Stimulated activated CD8-positive, alpha-beta memory T cell treated with anti-CD3 and anti-CD28 coated beads, Interleukin-12 subunit alpha, Interleukin-12 subunit beta, amount 100 ng/mL, for 24 hours (primary cell): ENCODE results near the gene TRIM69.
"Not testable (repeated sequence)": the region's sequence is repeated elsewhere in the genome, so short reads cannot be mapped to it uniquely, and the experiment has no call there.

Experiments
- DNase-seq: peaks from one replicate; pipeline ENCODE4 v3.0.0-alpha.2; 2020; ENCODE audit errors: extremely low read depth

TRIM69 gene, protein sequence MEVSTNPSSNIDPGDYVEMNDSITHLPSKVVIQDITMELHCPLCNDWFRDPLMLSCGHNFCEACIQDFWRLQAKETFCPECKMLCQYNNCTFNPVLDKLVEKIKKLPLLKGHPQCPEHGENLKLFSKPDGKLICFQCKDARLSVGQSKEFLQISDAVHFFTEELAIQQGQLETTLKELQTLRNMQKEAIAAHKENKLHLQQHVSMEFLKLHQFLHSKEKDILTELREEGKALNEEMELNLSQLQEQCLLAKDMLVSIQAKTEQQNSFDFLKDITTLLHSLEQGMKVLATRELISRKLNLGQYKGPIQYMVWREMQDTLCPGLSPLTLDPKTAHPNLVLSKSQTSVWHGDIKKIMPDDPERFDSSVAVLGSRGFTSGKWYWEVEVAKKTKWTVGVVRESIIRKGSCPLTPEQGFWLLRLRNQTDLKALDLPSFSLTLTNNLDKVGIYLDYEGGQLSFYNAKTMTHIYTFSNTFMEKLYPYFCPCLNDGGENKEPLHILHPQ

DNA sequence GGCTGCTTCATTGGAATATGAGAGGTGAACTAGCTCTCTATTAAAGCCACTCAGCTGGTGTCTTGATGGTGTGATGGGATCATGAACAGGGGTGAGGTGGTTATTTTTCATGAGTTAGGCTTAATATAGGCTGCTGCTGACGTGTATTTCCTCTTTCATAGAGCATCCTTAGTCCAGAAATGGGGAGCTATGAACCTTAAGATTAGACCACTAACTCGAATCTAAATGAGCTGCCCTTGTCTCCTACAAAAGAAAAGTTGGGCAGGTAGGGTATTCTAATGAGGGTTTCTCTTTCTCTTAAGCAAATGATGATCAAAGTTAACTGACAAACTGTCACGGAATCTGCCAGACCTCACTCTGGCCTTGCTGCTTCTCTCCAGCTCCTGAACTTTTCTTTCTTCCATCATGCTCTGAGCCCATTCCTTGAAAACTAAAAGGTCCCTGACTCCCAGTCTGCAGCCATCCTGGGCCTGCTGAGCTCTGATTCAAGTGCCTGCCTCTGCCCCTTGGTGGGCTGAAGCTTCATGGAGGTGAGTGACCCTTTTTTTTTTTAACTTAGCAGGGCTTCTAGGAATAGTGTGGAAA lies at the start of gene TRIM69:
Gene TRIM69, plus strand, starts transcription at position 348 of the 585 bp plus-strand sequence. Its CDS starts 177 bp downstream, at position 525.
- DNase-seq, result no peak

DNA sequence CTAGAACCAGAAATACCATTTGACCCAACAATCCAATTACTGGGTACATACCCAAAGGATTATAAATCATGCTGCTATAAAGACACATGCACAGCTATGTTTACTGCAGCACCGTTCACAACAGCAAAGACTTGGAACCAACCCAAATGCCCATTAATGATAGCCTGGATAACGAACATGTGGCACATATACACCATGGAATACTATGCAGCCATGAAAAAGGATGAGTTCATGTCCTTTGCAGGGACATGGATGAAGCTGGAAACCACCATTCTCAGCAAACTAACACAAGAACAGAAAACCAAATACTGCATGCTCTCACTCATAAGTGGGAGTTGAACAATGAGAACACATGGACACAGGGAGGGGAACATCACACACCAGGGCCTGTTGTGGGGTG lies 47.0 kb upstream of the TRIM69 start:
- DNase-seq, result not testable (repeated sequence)

DNA sequence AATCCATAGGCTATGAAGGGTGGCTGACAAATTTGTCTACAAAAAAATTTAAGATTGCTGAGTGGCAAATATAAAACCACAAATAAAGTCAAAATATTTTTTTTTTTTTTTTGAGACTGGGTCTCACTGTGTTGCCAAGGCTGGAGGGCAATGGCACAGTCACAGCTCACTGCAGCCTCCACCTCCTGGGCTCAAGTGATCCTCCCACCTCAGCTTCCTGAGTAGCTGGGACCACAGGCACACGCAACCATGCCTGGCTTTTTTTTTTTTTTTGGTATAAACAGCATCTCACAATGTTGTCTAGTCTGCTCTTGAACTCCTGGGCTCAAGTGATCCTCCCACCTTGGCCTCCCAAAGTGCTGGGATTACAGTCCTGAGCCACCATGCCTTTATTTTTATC lies 46.1 kb upstream of the TRIM69 start:
- not testable (repeated sequence) for DNase-seq

DNA sequence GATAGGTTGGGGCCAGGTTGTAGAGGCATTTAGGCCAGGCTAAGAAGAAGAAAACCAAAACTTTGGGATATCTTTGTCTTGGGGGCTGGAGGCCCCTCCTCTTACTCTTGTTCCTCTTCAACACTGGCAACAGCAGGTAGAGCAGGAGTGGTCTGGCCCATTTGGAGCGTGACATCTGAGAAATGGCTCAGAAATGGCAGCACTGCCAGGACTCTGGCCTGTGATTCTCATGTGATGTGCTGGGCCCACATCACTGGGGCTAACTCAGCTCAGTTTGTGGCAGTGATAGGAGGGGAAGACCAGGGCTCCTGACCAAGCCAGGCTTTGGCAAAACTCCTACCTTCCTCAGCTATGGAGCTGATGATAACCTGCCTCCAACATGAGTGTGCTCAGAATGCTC lies 43.7 kb upstream of the TRIM69 start:
- no peak for DNase-seq

DNA sequence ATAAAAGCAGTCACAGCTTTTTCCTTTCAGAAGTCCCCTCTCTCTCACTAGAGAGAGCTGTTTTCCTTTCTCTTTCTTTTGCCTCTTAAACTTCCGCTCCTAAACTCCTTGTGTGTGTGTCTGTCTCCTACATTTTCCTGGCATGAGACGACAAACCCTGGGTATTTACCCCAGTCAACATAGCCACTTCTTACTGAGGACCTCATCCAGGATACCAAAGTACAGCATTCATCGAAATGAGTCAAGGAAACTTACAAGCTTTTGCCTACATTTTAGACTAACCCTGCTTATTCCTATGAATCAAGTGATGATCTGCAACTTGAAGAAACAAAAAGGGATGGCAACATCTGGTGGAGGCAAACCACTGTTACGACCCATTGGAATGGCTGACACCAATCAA lies 41.9 kb upstream of the TRIM69 start:
- DNase-seq, result no peak

DNA sequence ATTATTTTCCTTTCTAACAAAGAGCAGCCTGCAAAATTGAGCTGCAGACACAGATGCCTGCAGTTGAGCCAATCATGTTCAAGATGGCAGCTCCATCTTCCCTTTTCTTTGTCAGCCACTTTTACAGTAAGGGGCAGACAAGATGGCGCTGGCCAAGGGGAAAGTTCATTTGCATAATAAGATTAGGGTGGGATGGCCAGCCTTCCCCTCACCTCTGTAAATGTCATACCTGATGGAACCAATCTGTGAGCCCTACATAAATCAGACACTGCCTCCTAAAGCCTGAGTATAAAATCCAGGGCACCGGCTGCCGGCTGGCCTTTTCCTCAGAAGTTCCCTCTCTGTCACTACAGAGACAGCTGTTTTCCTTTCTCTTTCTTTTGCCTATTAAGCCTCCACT lies 41.0 kb upstream of the TRIM69 start:
- DNase-seq, result no peak

DNA sequence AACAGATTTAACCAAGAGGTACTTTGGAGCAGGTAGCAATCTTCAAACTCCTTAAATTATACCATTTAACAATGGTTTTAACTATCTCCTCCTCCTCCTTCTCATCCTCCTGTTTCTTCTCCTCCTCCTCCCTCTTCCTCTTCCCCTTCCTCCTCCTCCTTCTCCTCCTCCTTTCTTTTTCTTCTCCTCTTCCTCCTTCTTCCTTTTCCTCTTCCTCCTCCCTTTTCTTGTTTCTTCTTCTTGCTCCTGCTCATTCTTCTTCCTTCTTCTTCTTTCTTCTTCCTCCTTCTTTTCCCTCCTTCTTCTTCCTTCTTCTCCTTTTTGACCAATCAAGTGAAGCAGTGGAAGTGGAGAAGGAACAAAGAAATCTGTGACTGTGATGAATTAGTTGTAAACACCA lies 39.3 kb upstream of the TRIM69 start:
- no peak for DNase-seq

DNA sequence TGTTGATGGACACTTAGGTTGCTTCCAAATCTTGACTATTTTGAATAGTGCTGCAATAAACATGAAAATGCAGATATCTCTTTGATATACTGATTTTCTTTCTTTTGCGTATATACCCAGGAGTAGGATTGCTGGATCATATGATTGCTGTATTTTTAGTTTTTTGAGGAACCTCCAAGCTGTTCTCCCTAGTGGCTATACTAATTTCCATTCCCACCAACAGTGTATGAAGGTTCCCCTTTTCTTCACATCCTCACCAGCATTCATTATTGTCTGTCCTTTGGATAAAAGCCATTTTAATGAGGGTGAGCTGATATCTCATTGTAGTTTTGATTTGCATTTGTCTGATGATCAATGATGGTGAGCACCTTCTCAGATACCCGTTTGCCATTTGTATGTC lies 37.7 kb upstream of the TRIM69 start:
- no peak for DNase-seq

DNA sequence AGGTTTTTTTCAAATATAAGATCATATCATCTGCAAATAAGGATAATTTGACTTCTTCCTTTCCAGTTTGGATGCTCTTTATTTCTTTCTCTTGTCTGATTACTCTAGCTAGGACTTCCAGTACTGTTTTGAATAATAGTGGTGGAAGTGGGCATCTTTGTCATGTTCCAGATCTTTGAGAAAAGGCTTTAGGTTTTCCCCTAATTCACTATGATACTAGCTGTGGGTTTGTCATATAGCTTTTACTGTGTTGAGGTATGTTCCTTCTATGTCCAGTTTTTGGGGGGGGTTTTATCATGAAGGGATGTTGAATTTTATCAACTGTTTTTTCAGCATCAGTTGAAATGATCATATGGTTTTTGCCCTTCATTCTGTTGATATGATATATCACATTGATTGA lies 35.7 kb upstream of the TRIM69 start:
- not testable (repeated sequence) for DNase-seq

DNA sequence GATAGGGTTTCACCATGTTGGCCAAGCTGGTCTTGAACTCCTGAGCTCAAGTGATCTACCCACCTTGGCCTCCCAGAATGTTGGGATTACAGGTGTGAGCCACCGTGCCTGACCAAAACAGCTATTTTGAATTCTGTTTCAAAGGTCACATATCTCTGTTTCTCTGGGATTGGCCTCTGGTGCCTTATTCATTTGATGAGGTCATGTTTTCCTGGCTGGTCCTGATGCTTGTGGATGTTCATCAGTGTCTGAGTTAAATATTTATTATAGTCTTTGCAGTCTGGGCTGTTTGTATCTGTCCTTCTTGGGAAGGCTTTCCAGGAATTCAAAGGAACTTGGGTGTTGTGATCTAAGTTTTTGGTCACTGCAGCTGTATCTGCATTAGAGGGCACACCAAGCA lies 30.3 kb upstream of the TRIM69 start:
- no peak for DNase-seq

DNA sequence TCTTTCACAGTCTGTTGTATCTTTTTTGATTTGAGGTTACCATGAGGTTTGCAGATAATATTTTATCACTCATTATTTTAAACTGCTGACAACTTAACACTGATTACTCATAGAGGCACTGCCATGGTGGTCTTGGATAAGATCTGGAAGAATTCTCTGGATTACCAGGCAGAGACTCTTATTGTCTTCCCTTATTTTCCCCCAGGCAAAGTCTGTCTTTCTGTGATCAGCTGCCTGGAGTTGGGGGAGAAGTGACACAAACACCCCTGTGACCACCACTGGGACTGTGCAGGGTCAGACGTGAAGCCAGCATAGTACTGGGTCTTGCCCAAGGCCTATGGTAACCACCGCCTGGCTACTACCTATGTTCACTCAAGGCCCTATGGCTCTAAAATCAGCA lies 29.9 kb upstream of the TRIM69 start:
- DNase-seq, result no peak

DNA sequence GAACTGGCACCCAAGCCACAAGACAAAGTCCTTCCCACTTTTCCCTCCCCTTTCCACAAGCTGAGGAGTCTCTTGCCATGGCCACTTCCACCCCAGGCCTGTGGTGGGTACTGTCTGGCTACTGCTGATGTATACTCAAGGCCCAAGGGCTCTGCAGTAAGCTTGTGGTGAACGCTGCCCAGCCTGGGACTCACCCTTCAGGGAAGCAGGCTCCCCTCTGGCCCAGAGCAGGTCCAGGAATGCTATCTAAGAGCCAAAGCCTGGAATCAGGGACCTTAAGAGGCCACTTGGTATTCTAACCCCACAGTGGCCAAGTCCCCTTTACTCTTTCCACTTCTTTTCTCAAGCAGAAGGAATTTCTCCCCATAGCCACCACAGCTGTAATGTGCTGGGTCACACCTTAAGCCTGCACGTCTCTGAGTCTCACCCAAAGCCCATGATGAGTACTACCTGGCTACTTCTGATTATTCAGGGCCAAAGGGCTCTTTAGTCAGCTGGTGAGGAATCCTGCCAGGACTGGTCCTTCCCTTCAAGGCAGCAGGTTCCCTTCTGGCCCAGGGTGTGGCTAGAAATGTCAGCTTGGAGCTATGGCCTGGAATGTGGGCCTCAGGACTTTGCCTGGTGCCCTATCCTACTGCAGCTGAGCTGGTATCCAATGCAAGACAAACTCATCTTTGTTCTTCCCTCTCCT lies 29.2 kb upstream of the TRIM69 start:
- no peak for DNase-seq

DNA sequence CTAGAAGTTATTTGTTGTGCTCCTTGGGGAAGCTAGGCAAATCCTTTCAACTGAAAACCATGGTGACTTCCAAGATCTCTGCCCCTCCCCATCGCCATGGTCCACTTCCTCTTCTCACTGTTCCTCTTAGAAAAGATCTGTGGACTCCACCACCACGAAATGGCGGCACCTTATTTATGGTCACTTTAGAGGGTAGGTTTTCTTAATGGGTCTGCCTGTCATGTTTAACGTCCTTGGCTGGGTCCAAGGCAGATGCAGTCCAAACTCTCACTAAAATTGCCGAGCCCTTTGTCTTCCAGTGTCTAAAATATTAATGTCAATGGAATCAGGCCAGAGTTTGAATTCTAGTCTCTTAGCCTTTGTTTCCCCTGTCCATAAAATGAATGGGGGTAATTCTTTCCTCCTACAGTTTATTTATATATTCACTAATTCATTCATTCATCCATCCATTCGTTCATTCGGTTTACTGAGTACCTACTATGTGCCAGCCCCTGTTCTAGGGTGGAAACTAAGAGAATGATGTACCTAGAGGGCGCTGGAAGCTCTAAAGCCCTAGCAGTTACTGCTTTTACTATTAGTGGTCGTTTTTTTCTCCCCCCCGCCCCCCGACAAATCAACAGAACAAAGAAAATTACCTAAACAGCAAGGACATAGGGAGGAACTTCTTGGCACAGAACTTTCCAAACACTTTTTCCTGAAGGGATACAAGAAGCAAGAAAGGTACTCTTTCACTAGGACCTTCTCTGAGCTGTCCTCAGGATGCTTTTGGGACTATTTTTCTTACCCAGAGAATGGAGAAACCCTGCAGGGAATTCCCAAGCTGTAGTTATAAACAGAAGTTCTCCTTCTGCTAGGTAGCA lies 25.9 kb upstream of the TRIM69 start:
- no peak for DNase-seq

DNA sequence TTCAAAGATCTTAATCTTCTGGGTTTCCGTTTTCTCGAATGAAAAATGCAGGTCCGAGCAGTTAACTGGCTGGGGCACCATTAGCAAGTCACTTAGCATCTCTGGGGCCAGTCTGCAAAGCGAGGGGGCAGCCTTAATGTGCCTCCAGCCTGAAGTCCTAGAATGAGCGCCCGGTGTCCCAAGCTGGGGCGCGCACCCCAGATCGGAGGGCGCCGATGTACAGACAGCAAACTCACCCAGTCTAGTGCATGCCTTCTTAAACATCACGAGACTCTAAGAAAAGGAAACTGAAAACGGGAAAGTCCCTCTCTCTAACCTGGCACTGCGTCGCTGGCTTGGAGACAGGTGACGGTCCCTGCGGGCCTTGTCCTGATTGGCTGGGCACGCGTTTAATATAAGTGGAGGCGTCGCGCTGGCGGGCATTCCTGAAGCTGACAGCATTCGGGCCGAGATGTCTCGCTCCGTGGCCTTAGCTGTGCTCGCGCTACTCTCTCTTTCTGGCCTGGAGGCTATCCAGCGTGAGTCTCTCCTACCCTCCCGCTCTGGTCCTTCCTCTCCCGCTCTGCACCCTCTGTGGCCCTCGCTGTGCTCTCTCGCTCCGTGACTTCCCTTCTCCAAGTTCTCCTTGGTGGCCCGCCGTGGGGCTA lies 25.1 kb upstream of the TRIM69 start, which contains the start of the genes B2M and PATL2:
Gene B2M, plus strand, starts transcription at position 422 of the 647 bp plus-strand sequence. Its CDS starts 30 bp downstream, at position 452.
Gene PATL2, minus strand, starts transcription at position 228 of the 647 bp plus-strand sequence. CDS start 34,833 bp downstream, outside the sequence.
- DNase-seq, result peak; percentile 79

DNA sequence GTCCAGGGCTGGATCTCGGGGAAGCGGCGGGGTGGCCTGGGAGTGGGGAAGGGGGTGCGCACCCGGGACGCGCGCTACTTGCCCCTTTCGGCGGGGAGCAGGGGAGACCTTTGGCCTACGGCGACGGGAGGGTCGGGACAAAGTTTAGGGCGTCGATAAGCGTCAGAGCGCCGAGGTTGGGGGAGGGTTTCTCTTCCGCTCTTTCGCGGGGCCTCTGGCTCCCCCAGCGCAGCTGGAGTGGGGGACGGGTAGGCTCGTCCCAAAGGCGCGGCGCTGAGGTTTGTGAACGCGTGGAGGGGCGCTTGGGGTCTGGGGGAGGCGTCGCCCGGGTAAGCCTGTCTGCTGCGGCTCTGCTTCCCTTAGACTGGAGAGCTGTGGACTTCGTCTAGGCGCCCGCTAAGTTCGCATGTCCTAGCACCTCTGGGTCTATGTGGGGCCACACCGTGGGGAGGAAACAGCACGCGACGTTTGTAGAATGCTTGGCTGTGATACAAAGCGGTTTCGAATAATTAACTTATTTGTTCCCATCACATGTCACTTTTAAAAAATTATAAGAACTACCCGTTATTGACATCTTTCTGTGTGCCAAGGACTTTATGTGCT lies 24.5 kb upstream of the TRIM69 start:
- DNase-seq, result no peak

DNA sequence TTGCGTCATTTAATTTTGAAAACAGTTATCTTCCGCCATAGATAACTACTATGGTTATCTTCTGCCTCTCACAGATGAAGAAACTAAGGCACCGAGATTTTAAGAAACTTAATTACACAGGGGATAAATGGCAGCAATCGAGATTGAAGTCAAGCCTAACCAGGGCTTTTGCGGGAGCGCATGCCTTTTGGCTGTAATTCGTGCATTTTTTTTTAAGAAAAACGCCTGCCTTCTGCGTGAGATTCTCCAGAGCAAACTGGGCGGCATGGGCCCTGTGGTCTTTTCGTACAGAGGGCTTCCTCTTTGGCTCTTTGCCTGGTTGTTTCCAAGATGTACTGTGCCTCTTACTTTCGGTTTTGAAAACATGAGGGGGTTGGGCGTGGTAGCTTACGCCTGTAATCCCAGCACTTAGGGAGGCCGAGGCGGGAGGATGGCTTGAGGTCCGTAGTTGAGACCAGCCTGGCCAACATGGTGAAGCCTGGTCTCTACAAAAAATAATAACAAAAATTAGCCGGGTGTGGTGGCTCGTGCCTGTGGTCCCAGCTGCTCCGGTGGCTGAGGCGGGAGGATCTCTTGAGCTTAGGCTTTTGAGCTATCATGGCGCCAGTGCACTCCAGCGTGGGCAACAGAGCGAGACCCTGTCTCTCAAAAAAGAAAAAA lies 23.9 kb upstream of the TRIM69 start:
- DNase-seq, result no peak

DNA sequence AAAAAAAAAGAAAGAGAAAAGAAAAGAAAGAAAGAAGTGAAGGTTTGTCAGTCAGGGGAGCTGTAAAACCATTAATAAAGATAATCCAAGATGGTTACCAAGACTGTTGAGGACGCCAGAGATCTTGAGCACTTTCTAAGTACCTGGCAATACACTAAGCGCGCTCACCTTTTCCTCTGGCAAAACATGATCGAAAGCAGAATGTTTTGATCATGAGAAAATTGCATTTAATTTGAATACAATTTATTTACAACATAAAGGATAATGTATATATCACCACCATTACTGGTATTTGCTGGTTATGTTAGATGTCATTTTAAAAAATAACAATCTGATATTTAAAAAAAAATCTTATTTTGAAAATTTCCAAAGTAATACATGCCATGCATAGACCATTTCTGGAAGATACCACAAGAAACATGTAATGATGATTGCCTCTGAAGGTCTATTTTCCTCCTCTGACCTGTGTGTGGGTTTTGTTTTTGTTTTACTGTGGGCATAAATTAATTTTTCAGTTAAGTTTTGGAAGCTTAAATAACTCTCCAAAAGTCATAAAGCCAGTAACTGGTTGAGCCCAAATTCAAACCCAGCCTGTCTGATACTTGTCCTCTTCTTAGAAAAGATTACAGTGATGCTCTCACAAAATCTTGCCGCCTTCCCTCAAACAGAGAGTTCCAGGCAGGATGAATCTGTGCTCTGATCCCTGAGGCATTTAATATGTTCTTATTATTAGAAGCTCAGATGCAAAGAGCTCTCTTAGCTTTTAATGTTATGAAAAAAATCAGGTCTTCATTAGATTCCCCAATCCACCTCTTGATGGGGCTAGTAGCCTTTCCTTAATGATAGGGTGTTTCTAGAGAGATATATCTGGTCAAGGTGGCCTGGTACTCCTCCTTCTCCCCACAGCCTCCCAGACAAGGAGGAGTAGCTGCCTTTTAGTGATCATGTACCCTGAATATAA lies 23.0 kb upstream of the TRIM69 start:
- DNase-seq, result no peak

DNA sequence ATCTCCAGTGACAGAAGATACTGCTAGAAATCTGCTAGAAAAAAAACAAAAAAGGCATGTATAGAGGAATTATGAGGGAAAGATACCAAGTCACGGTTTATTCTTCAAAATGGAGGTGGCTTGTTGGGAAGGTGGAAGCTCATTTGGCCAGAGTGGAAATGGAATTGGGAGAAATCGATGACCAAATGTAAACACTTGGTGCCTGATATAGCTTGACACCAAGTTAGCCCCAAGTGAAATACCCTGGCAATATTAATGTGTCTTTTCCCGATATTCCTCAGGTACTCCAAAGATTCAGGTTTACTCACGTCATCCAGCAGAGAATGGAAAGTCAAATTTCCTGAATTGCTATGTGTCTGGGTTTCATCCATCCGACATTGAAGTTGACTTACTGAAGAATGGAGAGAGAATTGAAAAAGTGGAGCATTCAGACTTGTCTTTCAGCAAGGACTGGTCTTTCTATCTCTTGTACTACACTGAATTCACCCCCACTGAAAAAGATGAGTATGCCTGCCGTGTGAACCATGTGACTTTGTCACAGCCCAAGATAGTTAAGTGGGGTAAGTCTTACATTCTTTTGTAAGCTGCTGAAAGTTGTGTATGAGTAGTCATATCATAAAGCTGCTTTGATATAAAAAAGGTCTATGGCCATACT lies 21.1 kb upstream of the TRIM69 start:
- no peak for DNase-seq
